Glomerular visceral epithelial cell (primary cell): Measurements from ENCODE around the gene RHOJ.
A peak's percentile ranks its signal among the peaks of the same experiment; 100 is the strongest.
"Not testable (repeated sequence)": the region's sequence is repeated elsewhere in the genome, so short reads cannot be mapped to it uniquely, and the experiment has no call there.

Experiments used
- DNase-seq: peaks from one replicate; pipeline ENCODE4 v3.0.0-alpha.2; 2016; ENCODE audit errors: extremely low spot score

The RHOJ gene

DNA sequence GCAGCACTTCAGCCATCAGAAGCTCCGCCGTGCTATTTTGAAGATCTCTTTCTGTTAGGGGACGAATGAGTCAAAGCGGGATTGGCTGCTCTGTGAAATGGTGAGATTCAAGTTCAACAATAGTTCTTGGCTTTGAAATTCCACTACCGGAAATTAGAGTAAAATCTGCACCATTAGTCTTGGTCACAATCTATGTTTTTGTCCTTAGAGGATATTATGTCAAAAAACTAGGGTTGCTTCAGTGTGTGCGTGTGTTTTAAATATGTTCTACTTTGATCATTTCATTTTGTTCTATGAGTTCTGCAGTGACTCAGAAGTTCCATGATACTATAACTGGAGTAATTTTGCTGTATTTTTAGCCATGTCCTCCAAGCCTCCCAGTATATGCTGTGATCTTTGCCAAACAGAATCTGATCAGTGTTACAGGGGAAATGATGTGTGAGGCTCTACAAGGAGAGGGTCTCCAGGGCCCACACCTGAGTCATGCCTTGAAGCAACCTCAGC is 91.9 kb downstream of the RHOJ start:
- no peak for DNase-seq

DNA sequence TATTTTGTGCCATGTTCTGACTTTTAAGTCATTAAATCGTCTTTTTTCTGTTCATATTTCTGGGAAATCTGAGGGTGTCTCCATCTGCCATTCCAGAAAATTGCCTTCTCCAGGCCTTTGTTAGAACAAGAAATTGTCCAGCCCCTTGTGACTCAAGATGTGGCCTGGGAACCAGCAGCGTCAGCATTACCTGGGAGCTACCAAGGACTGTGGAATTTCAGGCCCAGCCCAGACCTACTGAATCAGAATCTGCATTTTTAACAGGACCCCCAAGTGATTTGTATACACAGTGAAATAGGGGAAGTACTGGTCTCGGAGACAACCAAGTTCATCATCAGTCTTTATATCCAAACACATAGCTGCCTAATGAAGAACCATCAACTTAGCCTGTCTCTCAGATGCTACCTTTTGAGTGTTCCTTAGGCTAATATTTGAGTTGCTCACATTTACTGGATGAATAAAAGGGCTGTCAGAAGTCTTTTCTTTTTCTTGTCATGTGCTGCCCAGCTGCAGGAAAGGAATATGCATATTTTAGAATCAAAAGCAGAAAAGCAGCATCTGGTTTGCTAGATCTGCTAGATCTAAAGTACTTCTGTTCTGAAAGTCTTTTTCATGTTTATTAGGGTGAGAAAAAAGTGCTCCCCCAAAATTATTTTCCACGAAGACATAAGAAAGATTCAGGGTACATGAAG is 93.3 kb downstream of the RHOJ start:
- no peak for DNase-seq

DNA sequence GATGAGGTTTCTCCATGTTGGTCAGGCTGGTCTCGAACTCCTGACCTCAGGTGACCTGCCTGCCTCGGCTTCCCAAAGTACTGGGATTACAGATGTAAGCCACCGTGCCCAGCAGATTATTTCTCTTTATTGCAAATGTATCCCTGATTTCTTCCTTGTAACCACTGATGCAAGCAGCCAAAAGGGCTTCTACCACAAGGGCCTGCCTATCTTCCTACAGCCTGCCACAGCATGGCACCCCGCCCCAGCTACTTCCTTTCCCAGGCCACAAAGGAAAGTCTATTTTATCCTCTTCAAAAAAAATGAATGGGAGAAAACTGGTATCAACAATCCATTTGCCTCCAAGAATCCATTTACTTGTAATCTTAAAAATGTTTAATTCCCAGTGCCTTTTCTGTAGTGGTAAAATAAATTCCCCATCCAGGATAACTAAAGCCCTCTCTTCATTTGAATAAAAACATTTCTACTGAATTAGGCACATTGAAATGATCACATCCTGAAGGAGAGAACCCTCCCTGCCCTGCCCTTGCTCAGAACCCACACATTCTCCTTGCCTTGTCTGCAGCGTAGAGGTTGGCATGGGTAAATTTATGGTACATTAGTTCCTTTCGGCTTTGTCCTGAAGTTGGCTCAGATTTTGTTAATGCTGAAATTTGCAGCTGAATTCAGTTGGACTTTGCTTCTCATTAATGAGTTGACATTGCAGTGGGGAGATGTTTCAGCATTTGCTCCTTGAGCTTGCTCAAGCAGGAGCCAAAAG is 95.3 kb downstream of the RHOJ start:
- no peak for DNase-seq

DNA sequence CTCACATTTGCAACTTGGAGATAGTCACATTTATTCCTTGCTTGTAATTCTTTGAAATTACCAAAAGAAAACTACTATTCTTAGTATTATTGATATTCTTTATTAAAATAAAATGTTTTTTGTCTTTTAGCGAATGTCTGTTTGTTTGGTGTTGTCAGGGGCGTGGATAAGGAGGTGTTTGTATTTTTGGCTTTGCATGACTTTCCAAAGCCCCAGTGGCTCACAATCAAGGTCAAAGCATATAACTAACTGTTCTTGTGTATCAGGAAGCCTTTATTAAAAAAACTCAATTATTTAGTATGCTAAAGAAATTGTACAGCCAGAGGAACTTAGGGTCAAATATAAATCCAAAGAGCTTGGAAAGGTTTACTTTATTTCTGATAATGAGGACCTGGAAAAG is 96.6 kb downstream of the RHOJ start:
- DNase-seq: no peak

DNA sequence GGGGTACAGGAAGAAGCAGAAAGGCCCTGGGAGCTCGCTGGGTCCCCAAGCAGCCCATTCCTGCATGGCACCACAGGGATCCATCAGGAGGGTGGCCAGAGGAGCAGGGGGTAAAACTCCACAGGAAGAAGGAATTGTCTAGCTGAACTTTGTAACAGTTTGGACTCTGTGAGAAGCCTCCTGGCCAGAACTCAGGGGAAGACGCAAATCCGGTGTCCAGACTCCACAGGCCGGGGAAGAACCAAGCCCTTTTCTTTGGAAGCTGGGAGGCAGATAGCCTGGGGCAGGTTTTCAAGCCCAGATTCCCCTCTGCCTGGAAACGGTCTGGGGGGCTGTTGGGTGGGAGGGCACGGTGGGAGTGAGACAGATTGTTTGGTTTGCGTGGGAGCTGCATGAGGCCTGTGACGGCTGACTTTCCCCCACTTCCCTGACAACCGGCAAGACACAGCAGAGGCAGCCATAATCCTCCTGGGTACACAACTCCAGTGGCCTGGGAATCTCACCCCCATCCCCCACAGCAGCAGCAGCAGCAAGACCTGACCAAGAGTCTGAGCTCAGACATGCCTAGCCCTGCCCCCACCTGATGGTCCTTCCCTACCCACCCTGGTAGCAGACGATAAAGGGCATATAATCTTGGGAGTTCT is 97.8 kb downstream of the RHOJ start:
- no peak for DNase-seq

DNA sequence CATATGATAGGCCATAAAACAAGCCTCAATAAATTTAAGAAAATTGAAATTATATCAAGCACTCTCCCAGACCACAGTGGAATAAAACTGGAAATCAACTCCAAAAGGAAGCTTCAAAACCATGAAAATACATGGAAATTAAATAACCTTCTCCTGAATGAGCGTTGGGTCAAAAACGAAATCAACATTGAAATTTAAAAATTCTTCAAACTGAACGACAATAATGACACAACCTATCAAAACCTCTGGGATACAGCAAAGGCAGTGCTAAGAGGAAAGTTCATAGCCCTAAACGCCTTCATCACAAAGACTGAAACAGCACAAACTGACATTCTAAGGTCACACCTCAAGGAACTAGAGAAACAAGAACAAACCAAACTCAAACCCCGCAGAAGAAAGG is 100.2 kb downstream of the RHOJ start:
- DNase-seq: not testable (repeated sequence)

DNA sequence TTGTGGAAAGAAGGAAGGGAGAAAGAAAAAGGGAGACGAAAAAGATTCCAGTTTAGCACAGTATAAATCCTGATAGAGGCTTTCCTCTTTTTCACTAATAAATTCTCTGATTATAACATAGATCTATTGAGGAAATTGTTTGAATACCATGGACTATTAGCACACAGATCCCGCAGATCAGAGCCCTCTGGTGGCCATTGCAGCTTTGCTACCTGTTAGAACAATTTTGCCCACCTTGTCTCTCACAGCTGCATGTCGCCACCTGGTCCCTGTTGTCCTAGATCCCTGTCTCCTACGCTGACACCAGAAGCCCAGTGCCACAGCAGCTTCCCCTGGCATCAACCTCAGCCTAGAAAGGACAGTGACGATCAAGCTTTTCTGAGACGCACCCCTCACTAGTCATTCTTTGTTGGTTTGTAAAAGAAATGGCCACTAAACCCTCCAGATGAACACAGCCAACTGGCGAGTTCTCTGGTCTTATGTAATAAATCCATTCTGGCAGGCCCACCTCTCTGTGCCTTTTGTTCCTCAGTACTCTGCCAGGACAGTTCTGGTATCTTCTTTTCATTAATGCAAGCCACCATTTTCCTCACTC is 104.6 kb downstream of the RHOJ start:
- peak; percentile 5 for DNase-seq

DNA sequence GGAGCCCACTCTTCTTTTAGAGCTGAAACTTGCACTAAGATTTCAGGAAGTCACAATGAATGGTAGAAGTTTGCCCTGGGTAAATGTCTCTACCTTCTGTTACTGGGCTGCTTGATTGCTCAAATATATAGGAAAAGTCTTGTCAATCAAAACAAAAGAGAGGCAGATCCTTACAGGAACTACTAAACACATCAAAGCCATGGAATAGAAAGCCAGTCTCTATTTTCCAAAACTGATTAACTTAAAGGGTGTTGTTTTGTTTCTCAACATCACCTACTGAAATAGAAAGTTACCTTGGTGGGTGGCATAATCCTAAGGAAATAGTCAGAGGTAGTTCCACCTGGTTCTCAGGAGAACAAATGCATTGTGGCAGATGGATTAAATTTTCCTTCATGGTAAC is 114.6 kb downstream of the RHOJ start, which contains the start of gene GPHB5:
Gene GPHB5, minus strand, starts transcription at position 101 of the 400 bp plus-strand sequence. CDS start 1,086 bp downstream, outside the sequence.
- no peak for DNase-seq

DNA sequence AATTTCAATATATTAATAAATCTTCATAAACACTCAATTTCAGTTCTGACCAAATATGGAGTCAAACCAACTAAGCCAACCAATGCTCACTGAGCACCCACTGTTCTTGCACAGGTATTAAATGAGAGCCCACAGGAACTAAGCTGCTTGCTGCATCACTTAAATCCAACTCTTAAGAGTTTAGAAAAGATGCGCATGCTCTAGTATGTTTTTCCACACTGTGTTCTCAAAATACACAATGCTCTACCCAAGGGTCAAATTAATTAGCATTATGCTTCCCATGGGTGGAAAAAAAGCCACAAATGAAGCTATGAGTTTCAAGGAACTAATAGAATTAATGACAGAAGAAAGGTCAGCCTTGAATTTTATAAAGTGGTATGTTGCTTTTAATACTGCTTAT is 118.2 kb downstream of the RHOJ start:
- DNase-seq: no peak

DNA sequence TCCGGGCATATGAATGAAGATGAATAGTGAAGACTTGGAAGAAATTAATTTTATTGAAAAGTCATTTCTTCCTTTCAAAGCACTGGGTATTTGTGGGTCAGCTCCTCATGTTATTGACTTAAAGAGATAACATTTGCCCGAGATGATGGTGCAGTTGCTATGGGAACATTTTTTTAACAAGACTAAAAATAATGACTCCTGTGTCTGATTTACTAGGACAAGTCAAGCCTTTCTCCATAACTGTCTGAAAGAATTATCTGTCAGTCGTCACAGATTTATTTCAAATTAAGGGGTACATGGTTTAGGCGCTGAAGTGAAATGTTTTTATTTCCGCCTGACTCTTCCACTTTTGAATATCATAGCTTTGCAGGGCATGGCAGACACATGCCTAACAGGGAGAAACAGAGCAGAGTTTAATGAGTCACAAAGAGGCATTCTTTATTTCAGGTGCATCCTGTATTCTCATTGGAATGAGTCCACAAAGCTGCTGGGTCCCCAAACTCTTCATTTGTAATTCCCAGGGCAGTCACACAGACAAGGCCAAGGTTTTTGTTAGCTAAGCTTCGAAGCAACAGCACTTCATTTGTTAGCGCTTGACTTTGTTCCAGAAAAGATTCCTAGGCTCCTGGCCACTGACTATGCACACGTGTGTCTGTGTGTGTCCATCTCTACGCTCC is 118.8 kb downstream of the RHOJ start:
- no peak for DNase-seq

DNA sequence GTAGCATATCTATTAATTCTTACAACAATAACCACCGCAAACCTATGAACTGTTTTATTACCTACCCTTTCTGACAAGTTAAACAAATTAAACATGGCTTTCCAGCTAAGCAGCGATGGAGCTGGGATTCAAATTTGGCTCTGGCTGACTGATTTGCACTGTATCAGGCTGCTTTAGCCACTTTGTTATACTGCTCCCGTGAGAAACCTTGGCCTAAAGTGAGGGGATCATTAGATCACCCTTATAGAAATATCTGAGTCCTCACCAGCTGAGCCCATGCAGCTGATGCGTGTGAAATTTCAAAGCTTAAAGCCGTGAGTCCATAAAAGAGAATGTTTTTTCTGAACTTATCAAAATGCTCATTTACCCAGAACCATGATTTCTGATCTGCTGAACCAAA is 122.6 kb downstream of the RHOJ start:
- no peak for DNase-seq

DNA sequence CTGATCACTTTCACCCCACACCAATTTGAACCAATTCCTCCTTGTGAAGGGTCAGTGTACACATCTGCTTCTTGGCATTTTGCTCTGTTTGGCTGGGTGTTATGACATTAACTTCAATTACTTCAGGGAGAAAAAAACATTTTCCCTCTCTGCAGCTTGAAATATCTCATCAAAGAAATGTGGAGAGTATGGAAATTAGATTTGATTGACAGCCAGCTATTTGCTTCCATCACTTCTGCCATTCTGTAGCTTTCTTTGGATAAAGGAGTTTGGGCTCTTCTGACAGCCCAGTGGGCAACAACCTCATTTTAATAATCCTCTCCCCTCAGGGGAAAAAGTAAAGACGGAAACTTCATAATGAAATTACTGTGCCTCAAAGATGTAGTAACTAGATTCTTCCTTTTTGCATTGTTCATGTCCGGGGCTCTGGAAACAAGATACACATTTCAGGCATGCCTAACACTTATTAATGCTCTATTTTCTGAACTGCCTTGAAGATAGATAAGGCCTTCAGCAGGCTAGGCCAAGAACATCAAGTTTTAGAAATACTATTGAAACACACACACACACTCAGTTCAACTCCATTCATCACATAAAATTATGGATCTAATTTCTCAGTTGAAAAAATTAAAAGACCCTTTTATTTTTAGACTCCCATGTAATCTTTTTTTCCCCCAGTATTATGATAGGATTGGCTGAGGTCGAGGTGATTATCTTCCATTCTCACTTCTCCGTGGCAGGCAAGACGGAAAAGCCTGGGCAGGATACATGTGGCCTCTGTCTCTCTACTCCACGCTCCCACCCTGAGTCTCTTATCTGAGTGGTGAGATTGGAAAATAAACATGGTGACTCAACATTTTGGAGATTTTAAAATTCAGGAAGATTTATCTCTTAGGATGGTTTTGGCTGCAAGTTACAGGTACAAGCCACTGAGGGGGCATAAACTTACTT is 124.8 kb downstream of the RHOJ start:
- DNase-seq: no peak

DNA sequence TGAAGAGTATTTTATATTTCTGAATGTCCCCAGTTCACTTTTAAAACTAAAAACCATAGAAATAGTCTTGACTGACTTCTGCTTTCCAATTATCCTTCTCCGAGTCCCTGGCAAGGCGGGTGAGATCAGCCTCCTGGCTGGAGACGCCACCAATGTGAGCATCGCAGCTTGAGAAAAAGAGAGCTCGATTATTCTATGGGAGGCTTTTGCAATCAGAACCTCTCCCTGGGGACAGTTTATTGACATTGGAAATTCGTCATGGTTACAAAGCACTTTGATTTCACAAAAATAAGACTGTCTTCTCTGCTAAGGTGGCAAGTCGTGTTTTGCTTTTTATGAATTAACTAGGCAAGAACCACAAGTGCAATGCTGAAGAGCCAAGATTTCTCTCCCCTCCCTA is 138.1 kb downstream of the RHOJ start:
- DNase-seq: no peak
